HCT116 (cell line): Measurements from ENCODE around the gene MAN2B2.

Experiments used
- CEBPB ChIP-seq: IDR thresholded peaks from 2 replicates; pipeline ENCODE4 v1.6.1; 2012; ENCODE audit warnings: low read depth
- ELF1 ChIP-seq: IDR thresholded peaks from 2 replicates; pipeline ENCODE4 v1.6.1; 2012; ENCODE audit warnings: low read depth, borderline replicate concordance
- EZH2 ChIP-seq: fragments of 200-600 bp; sonication (generic); IDR thresholded peaks from 2 replicates; pipeline ENCODE4 v1.6.1; 2017; ENCODE audit warnings: antibody characterized with exemption, mixed run types
- EZH2phosphoT487 ChIP-seq: fragments of 200-600 bp; IDR thresholded peaks from 2 replicates; pipeline ENCODE4 v1.6.1; 2018; ENCODE audit warnings: antibody characterized with exemption, borderline replicate concordance
- JUND ChIP-seq: IDR thresholded peaks from 2 replicates; pipeline ENCODE4 v1.6.1; 2012
- POLR2A ChIP-seq: IDR thresholded peaks from 2 replicates; pipeline ENCODE4 v1.7.0; 2011; ENCODE audit warnings: borderline replicate concordance; ENCODE audit not compliant: insufficient read depth, insufficient read length; ENCODE audit errors: extremely low read depth
- POLR2AphosphoS5 ChIP-seq: IDR thresholded peaks from 2 replicates; pipeline ENCODE4 v1.6.1; 2011; ENCODE audit warnings: mild to moderate bottlenecking, low read depth, low read length, moderate library complexity
- RAD21 ChIP-seq: IDR thresholded peaks from 2 replicates; pipeline ENCODE4 v1.6.1; 2012; ENCODE audit warnings: low read depth, mild to moderate bottlenecking
- SP1 ChIP-seq: IDR thresholded peaks from 2 replicates; pipeline ENCODE4 v1.6.1; 2012; ENCODE audit warnings: low read depth
- ZNF274 ChIP-seq: fragments of 200-500 bp; sonication (Bioruptor generic); IDR thresholded peaks from 2 replicates; pipeline ENCODE4 v1.6.1; 2014; ENCODE audit warnings: mild to moderate bottlenecking, low read depth, low read length, inconsistent platforms
- TF ChIP-seq, protein P1 (sequence below), 3 experiments: fragments of 200-600 bp in 1 of 3; sonication (generic) in 1 of 3; IDR thresholded peaks in 2 of 3; conservative IDR thresholded peaks in 1 of 3; 2 replicates each; pipeline ENCODE4 v1.5.1; 2012 to 2017; ENCODE audit warnings: low read depth in 2 of 3, low read length in 2 of 3, antibody characterized with exemption in 1 of 3, borderline replicate concordance in 1 of 3, control low read depth in 1 of 3, mild to moderate bottlenecking in 1 of 3, mixed read lengths in 1 of 3, mixed run types in 1 of 3, moderate library complexity in 1 of 3; ENCODE audit not compliant: insufficient read depth in 1 of 3
- TF ChIP-seq, protein P2 (sequence below): IDR thresholded peaks from 2 replicates; pipeline ENCODE4 v1.6.1; 2011; ENCODE audit warnings: mild to moderate bottlenecking, low read length, moderate library complexity; ENCODE audit not compliant: insufficient replicate concordance; ENCODE audit errors: extremely low read depth
- TF ChIP-seq, protein P3 (sequence below): IDR thresholded peaks from 2 replicates; pipeline ENCODE4 v1.6.1; 2012; ENCODE audit warnings: low read depth

DNA sequence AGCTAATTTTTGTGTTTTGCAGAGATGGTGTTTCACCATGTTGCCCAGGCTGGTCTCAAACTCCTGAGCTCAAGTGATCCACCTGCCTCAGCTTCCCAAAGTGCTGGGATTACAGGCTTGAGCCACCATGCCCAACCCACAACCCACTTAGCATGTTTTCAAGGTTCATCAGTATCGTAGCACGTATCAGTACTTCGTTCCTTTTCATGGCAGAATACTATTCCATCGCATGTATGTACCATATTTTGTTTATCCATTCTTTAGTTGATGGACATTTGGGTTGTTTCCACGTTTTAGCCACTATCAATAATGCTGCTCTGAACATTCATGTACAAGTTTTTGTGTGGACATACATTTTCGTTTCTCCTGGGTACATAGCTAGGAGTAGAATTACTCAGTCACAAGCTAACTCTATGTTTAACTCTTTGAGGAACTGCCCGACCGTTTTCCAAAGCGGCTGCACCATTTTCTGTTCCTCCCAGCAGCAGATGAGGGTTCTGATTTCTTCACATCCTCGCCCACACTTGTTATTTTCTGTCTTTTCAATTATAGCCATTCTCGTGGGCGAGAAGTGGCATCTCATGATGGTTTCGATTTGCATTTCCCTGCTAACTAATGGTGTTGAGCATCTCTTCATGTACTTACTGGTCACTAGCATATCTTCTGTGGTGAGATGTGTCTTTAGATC is 32.5 kb downstream of the MAN2B2 start:
- TF ChIP-seq SP1 (no peak), EZH2 (no peak), ZNF274 (no peak), JUND (no peak), RAD21 (no peak), POLR2A (no peak), POLR2AphosphoS5 (no peak), EZH2phosphoT487 (no peak), ELF1 (no peak), CEBPB (no peak)
- TF ChIP-seq, protein P1, sequence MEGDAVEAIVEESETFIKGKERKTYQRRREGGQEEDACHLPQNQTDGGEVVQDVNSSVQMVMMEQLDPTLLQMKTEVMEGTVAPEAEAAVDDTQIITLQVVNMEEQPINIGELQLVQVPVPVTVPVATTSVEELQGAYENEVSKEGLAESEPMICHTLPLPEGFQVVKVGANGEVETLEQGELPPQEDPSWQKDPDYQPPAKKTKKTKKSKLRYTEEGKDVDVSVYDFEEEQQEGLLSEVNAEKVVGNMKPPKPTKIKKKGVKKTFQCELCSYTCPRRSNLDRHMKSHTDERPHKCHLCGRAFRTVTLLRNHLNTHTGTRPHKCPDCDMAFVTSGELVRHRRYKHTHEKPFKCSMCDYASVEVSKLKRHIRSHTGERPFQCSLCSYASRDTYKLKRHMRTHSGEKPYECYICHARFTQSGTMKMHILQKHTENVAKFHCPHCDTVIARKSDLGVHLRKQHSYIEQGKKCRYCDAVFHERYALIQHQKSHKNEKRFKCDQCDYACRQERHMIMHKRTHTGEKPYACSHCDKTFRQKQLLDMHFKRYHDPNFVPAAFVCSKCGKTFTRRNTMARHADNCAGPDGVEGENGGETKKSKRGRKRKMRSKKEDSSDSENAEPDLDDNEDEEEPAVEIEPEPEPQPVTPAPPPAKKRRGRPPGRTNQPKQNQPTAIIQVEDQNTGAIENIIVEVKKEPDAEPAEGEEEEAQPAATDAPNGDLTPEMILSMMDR (IDR thresholded peaks at IDR 0.05 in 2 of 3, conservative IDR thresholded peaks at IDR 0.05 in 1 of 3; ENCODE audit: borderline replicate concordance in 1 of 3, insufficient read depth in 1 of 3, low read depth in 2 of 3, low read length in 2 of 3): no peak
- TF ChIP-seq, protein P2, sequence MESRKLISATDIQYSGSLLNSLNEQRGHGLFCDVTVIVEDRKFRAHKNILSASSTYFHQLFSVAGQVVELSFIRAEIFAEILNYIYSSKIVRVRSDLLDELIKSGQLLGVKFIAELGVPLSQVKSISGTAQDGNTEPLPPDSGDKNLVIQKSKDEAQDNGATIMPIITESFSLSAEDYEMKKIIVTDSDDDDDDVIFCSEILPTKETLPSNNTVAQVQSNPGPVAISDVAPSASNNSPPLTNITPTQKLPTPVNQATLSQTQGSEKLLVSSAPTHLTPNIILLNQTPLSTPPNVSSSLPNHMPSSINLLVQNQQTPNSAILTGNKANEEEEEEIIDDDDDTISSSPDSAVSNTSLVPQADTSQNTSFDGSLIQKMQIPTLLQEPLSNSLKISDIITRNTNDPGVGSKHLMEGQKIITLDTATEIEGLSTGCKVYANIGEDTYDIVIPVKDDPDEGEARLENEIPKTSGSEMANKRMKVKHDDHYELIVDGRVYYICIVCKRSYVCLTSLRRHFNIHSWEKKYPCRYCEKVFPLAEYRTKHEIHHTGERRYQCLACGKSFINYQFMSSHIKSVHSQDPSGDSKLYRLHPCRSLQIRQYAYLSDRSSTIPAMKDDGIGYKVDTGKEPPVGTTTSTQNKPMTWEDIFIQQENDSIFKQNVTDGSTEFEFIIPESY: no peak
- TF ChIP-seq, protein P3, sequence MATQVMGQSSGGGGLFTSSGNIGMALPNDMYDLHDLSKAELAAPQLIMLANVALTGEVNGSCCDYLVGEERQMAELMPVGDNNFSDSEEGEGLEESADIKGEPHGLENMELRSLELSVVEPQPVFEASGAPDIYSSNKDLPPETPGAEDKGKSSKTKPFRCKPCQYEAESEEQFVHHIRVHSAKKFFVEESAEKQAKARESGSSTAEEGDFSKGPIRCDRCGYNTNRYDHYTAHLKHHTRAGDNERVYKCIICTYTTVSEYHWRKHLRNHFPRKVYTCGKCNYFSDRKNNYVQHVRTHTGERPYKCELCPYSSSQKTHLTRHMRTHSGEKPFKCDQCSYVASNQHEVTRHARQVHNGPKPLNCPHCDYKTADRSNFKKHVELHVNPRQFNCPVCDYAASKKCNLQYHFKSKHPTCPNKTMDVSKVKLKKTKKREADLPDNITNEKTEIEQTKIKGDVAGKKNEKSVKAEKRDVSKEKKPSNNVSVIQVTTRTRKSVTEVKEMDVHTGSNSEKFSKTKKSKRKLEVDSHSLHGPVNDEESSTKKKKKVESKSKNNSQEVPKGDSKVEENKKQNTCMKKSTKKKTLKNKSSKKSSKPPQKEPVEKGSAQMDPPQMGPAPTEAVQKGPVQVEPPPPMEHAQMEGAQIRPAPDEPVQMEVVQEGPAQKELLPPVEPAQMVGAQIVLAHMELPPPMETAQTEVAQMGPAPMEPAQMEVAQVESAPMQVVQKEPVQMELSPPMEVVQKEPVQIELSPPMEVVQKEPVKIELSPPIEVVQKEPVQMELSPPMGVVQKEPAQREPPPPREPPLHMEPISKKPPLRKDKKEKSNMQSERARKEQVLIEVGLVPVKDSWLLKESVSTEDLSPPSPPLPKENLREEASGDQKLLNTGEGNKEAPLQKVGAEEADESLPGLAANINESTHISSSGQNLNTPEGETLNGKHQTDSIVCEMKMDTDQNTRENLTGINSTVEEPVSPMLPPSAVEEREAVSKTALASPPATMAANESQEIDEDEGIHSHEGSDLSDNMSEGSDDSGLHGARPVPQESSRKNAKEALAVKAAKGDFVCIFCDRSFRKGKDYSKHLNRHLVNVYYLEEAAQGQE: no peak
